Subcutaneous abdominal adipose tissue (tissue), 5 donors: ENCODE measurements around the gene FAM193A.

Source experiments
- H3K27ac ChIP-seq: one replicate; pipeline ENCODE4 v1.7.0; 2013; ENCODE audit warnings: low read depth, mild to moderate bottlenecking, inconsistent platforms, low read length, moderate library complexity
- H3K27me3 ChIP-seq, 5 donors: one replicate each; pipeline ENCODE4 v1.7.0; 2013; ENCODE audit warnings: low read length in 5 of 5, inconsistent platforms in 1 of 5; ENCODE audit not compliant: control insufficient read depth in 5 of 5, insufficient read depth in 4 of 5
- H3K36me3 ChIP-seq, 5 donors: one replicate each; pipeline ENCODE4 v1.7.0; 2013; ENCODE audit warnings: low read length in 5 of 5; ENCODE audit not compliant: control insufficient read depth in 5 of 5, insufficient read depth in 5 of 5
- H3K4me1 ChIP-seq, 5 donors: one replicate each; pipeline ENCODE4 v1.7.0; 2013; ENCODE audit warnings: low read length in 5 of 5, mild to moderate bottlenecking in 3 of 5, moderate library complexity in 1 of 5; ENCODE audit not compliant: control insufficient read depth in 5 of 5, insufficient read depth in 5 of 5
- H3K4me3 ChIP-seq, 5 donors: one replicate each; pipeline ENCODE4 v1.7.0; 2013; ENCODE audit warnings: low read length in 5 of 5, low read depth in 1 of 5
- H3K9ac ChIP-seq, 5 donors: one replicate each; pipeline ENCODE4 v1.7.0; 2013; ENCODE audit warnings: low read length in 5 of 5, mild to moderate bottlenecking in 4 of 5, moderate library complexity in 3 of 5
- H3K9me3 ChIP-seq, 5 donors: one replicate each; pipeline ENCODE4 v1.7.0; 2013; ENCODE audit warnings: low read length in 5 of 5; ENCODE audit not compliant: control insufficient read depth in 5 of 5
- donor health status: healthy.
- donor health status: healthy.
- donor health status: healthy.
- donor health status: healthy.
- donor health status: healthy.

The FAM193A gene

GRCh38 chr4:2536193-2537010, at the start of gene FAM193A:
TSS of gene FAM193A (plus strand) at chr4:2536647. CDS start at chr4:2536916, 269 bp downstream.
- Histone ChIP-seq H3K36me3 (peaks cover 0 to 3% (median 0%) of the 10 kb centered on the region in 5 donors), H3K4me1 (peaks cover 0 to 35% (median 26%) of the 10 kb centered on the region in 5 donors), H3K9me3 (no peaks in the 10 kb centered on the region), H3K9ac (peak within 1 kb of the TSS; percentile 77 to 92 (median 90)), H3K27ac (peak within 1 kb of the TSS; percentile 89), H3K27me3 (no peaks in the 10 kb centered on the region), H3K4me3 (peak within 1 kb of the TSS; percentile 79 to 89 (median 81))

- H3K9me3 ChIP-seq = no peaks in the 10 kb centered on the region
- H3K27me3 ChIP-seq = no peaks in the 10 kb centered on the region
- no peak overlapping the region for H3K4me3 ChIP-seq
- H3K9ac ChIP-seq = no peak overlapping the region
- H3K27ac ChIP-seq = no peak overlapping the region
- H3K36me3 ChIP-seq = peaks cover 6 to 24% (median 19%) of the 10 kb centered on the region in 5 donors
- peaks cover 17 to 68% (median 58%) of the 10 kb centered on the region in 5 donors for H3K4me1 ChIP-seq
These were observed 49.5 kb upstream of the FAM193A start for GRCh38 chr4:2486981-2487380.

DNA sequence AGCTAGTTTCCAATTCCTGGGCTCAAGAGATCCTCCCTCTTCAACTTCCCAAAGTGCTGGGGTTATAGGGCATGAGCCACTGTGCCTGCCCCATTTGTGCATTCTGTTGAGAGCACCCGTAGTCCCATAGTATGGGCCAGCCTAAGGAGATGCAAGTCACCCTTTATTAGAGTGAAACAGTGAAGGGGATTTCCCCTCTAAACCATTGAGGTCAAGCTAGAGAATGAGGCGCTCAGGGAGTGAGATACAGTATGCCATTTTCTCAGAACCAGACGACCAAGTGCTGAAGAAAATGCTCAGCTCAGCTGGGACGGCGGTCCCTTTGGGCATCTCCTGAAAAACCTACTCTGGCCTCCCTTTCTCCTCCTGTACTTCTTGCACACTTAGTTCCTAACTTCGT, 48.8 kb upstream of the FAM193A start:
- Histone ChIP-seq H3K9ac (no peak overlapping the region), H3K27me3 (no peaks in the 10 kb centered on the region), H3K27ac (no peak overlapping the region), H3K9me3 (no peaks in the 10 kb centered on the region), H3K36me3 (peaks cover 6 to 30% (median 24%) of the 10 kb centered on the region in 5 donors), H3K4me1 (peaks cover 13 to 65% (median 52%) of the 10 kb centered on the region in 5 donors), H3K4me3 (no peak overlapping the region)

- H3K36me3 ChIP-seq = peaks cover 6 to 39% (median 31%) of the 10 kb centered on the region in 5 donors
- no peak overlapping the region for H3K9ac ChIP-seq
- H3K27ac ChIP-seq = no peak overlapping the region
- H3K9me3 ChIP-seq = no peaks in the 10 kb centered on the region
- H3K27me3 ChIP-seq = no peaks in the 10 kb centered on the region
- no peak overlapping the region for H3K4me3 ChIP-seq
- peaks cover 12 to 61% (median 39%) of the 10 kb centered on the region in 5 donors for H3K4me1 ChIP-seq
These were observed 47.2 kb upstream of the FAM193A start for GRCh38 chr4:2489081-2489805.

DNA sequence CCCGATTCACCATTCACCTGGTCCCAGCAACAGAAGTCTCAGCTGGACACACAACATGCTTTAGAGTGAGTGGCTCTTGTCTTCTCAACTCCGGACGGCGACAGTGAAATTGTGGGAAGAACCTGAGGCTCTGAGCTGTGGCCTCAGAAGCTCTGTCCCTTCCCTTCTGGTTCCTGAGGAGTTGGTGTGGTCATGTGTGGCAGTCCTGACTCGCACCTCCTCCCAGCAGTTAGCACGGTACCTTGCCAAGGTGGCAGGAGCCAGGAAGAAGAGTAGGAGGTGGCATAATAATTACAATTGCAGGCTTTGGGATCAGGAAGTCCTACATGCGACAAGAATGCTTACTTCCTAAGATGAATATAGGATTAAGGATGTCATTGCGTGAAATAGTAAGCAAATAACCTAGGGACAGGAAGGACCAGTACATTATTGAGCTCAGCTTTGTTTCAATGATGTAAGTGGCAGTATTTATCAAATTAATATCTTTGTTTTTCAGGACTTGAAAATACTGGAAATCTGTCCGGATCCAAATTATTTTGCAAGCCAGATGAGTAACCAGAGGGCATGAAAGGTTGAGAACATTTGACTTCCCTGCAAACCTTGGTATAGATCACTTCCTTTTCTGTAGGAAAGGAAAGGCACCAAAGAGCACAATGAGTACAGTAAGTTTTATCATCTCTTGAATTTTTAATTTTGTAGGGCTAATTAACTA, 46.5 kb upstream of the FAM193A start:
- Histone ChIP-seq H3K4me1 (peaks cover 7 to 53% (median 33%) of the 10 kb centered on the region in 5 donors), H3K27me3 (no peaks in the 10 kb centered on the region), H3K9ac (no peak overlapping the region), H3K27ac (no peak overlapping the region), H3K4me3 (no peak overlapping the region), H3K36me3 (peaks cover 6 to 41% (median 31%) of the 10 kb centered on the region in 5 donors), H3K9me3 (no peaks in the 10 kb centered on the region)

GRCh38 chr4:2492970-2493369, 43.5 kb upstream of the FAM193A start:
- H3K4me1 ChIP-seq = peaks cover 2 to 30% (median 11%) of the 10 kb centered on the region in 5 donors
- H3K36me3 ChIP-seq = peaks cover 11 to 67% (median 45%) of the 10 kb centered on the region in 5 donors

DNA sequence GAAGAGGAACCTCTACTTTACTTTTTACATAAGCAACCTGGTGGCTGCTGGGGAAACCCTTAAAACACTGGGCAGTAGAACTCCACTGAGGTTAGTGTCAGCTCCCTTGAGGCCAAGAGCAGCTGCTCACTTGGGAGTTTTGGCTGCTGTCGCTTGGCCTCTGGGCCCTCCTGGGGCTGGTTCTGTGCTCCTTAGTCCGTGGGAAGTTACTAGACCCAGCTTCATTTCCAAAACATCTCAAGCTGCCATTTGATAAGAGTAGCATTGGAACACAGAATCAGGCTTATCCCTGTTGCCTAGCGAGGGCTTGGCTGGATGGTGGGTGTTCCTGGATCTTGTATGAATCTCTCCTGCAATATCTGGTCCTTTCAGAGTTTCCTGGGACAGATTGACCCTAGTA, 41.5 kb upstream of the FAM193A start:
- peaks cover 11 to 76% (median 43%) of the 10 kb centered on the region in 5 donors for H3K36me3 ChIP-seq
- no peaks in the 10 kb centered on the region for H3K9me3 ChIP-seq
- H3K9ac ChIP-seq = no peak overlapping the region
- no peaks in the 10 kb centered on the region for H3K27me3 ChIP-seq
- H3K4me1 ChIP-seq = peaks cover 0 to 22% (median 7%) of the 10 kb centered on the region in 5 donors
- no peak overlapping the region for H3K4me3 ChIP-seq
- no peak overlapping the region for H3K27ac ChIP-seq

More at GRCh38 chr4:2492970-2493369, 43.5 kb upstream of the FAM193A start:
- Histone ChIP-seq H3K27me3 (no peaks in the 10 kb centered on the region), H3K27ac (no peak overlapping the region), H3K4me3 (no peak overlapping the region), H3K9me3 (no peaks in the 10 kb centered on the region), H3K9ac (no peak overlapping the region)

GRCh38 chr4:2497324-2497723, 39.1 kb upstream of the FAM193A start:
- H3K36me3 ChIP-seq = peaks cover 7 to 82% (median 48%) of the 10 kb centered on the region in 5 donors
- H3K27ac ChIP-seq = no peak overlapping the region
- no peaks in the 10 kb centered on the region for H3K27me3 ChIP-seq
- H3K4me1 ChIP-seq = peaks cover 0 to 16% (median 6%) of the 10 kb centered on the region in 5 donors
- H3K4me3 ChIP-seq = no peak overlapping the region
- H3K9me3 ChIP-seq = no peaks in the 10 kb centered on the region
- no peak overlapping the region for H3K9ac ChIP-seq

DNA sequence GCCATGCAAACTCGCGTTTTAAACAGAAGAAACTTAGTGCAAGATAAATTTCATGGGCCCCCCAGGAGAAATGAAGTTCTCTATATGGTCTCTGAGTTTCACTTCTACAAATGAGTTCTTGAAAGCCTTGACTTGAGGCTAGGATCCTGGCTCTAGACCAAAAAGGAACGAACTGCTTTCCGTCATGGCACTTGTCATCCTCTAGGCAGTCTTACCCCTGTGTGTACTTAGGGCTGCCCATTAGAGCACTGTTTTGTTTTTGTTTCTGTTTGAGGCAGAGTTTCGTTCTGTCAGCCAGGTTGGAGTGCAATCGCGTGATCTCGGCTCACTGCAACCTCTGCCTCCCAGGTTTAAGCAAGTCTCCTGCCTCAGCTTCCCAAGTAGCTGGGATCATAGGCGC, 38.5 kb upstream of the FAM193A start:
- Histone ChIP-seq H3K9me3 (no peaks in the 10 kb centered on the region), H3K4me1 (peaks cover 0 to 11% (median 6%) of the 10 kb centered on the region in 5 donors), H3K36me3 (peaks cover 7 to 78% (median 42%) of the 10 kb centered on the region in 5 donors), H3K27ac (no peak overlapping the region), H3K27me3 (no peaks in the 10 kb centered on the region), H3K4me3 (no peak overlapping the region), H3K9ac (no peak overlapping the region)
